ENCODE results near the gene CNTNAP1.

Gene CNTNAP1

GRCh38 chr17:42702446-42702845 lies 20.1 kb downstream of the CNTNAP1 start:
- TF ChIP-seq CTCF (IDR thresholded peaks at IDR 0.05; ENCODE audit: insufficient read depth, low read length, poor library complexity, severe bottlenecking) = no peak
- Histone ChIP-seq H3K27me3 (replicated peaks; ENCODE audit: control insufficient read depth, insufficient read depth, low read length) (no peaks in the 10 kb centered on the region), H3K36me3 (ENCODE audit: control insufficient read depth, insufficient read depth, low read length) (peaks cover 27% of the 10 kb centered on the region), H3K4me3 (replicated peaks; ENCODE audit: low read depth, low read length) (no peak overlapping the region)
- no peak for DNase-seq (ENCODE audit: extremely low read depth, insufficient read length)

GRCh38 chr17:42704490-42704836 lies 22.1 kb downstream of the CNTNAP1 start:
- H3K36me3 ChIP-seq (ENCODE audit: control insufficient read depth, insufficient read depth, low read length) = peaks cover 30% of the 10 kb centered on the region
- no peak for TF ChIP-seq CTCF (IDR thresholded peaks at IDR 0.05; ENCODE audit: insufficient read depth, low read length, poor library complexity, severe bottlenecking)
- H3K27me3 ChIP-seq (replicated peaks; ENCODE audit: control insufficient read depth, insufficient read depth, low read length) = no peaks in the 10 kb centered on the region
- DNase-seq (ENCODE audit: extremely low read depth, insufficient read length) = no peak
- H3K4me3 ChIP-seq (replicated peaks; ENCODE audit: low read depth, low read length) = peak overlapping the region; percentile 11; the same call in 1 of the 2 replicates

- Histone ChIP-seq H3K27me3 (replicated peaks; ENCODE audit: control insufficient read depth, insufficient read depth, low read length) (no peaks in the 10 kb centered on the region), H3K36me3 (ENCODE audit: control insufficient read depth, insufficient read depth, low read length) (peaks cover 35% of the 10 kb centered on the region), H3K4me3 (replicated peaks; ENCODE audit: low read depth, low read length) (no peak overlapping the region)
- TF ChIP-seq CTCF (IDR thresholded peaks at IDR 0.05; ENCODE audit: insufficient read depth, low read length, poor library complexity, severe bottlenecking) = no peak
- DNase-seq (ENCODE audit: extremely low read depth, insufficient read length) = peak; percentile 85
Observed at GRCh38 chr17:42704837-42705494, 22.6 kb downstream of the CNTNAP1 start.

GRCh38 chr17:42706732-42707131 lies 24.4 kb downstream of the CNTNAP1 start:
- DNase-seq (ENCODE audit: extremely low read depth, insufficient read length) = no peak
- no peak for TF ChIP-seq CTCF (IDR thresholded peaks at IDR 0.05; ENCODE audit: insufficient read depth, low read length, poor library complexity, severe bottlenecking)
- H3K27me3 ChIP-seq (replicated peaks; ENCODE audit: control insufficient read depth, insufficient read depth, low read length) = no peaks in the 10 kb centered on the region
- H3K36me3 ChIP-seq (ENCODE audit: control insufficient read depth, insufficient read depth, low read length) = peaks cover 32% of the 10 kb centered on the region
- no peak overlapping the region for H3K4me3 ChIP-seq (replicated peaks; ENCODE audit: low read depth, low read length)

- no peaks in the 10 kb centered on the region for H3K27me3 ChIP-seq (replicated peaks; ENCODE audit: control insufficient read depth, insufficient read depth, low read length)
- no peak for TF ChIP-seq CTCF (IDR thresholded peaks at IDR 0.05; ENCODE audit: insufficient read depth, low read length, poor library complexity, severe bottlenecking)
Observed at GRCh38 chr17:42708588-42708987, 26.3 kb downstream of the CNTNAP1 start.

DNA sequence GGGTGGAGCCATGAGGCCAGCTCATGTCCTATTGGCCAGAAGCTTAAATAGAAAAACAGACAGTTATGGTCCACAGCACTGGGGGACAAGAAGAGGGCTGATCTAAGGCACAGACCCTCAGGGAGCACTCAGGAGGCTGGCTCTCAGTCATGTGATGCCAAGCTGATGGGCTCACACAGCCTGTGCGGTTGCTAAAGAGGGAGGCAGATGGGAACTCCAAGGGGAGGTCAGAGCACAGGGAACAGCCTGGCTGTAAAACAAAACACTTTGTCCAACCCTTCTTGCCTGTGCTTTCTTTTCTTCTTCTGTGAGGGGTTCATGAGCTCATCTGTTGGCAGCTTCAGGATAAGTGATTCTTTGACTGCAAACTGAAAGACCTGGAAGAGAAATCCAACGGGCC lies 27.2 kb downstream of the CNTNAP1 start:
- TF ChIP-seq CTCF (IDR thresholded peaks at IDR 0.05; ENCODE audit: insufficient read depth, low read length, poor library complexity, severe bottlenecking) = no peak
- peaks cover 30% of the 10 kb centered on the region for H3K36me3 ChIP-seq (ENCODE audit: control insufficient read depth, insufficient read depth, low read length)

More at GRCh38 chr17:42708588-42708987, 26.3 kb downstream of the CNTNAP1 start:
- H3K36me3 ChIP-seq (ENCODE audit: control insufficient read depth, insufficient read depth, low read length) = peaks cover 31% of the 10 kb centered on the region
- no peak for DNase-seq (ENCODE audit: extremely low read depth, insufficient read length)
- H3K4me3 ChIP-seq (replicated peaks; ENCODE audit: low read depth, low read length) = no peak overlapping the region

More for the DNA sequence above, 27.2 kb downstream of the CNTNAP1 start:
- H3K4me3 ChIP-seq (replicated peaks; ENCODE audit: low read depth, low read length) = no peak overlapping the region
- no peak for DNase-seq (ENCODE audit: extremely low read depth, insufficient read length)
- no peaks in the 10 kb centered on the region for H3K27me3 ChIP-seq (replicated peaks; ENCODE audit: control insufficient read depth, insufficient read depth, low read length)
